Esophagus muscularis mucosa (tissue), 4 donors: ENCODE data around the gene PCDHGB1. TPM values are rescaled to one million over a fixed set of nuclear protein-coding genes. Genes with fewer than 3 reads are reported as not detected.

Source experiments
- DNase-seq: peaks from one replicate; pipeline ENCODE4 v3.0.0-alpha.2; 2017; ENCODE audit errors: extremely low spot score
- H3K27ac ChIP-seq, 4 donors: fragments of 200-600 bp; sonication (generic); replicated peaks in 1 of 4; 1 replicate in 3 of 4; 2 replicates in 1 of 4; pipeline ENCODE4 v1.5.1; 2016 to 2019; ENCODE audit warnings: mild to moderate bottlenecking in 1 of 4
- H3K27me3 ChIP-seq, 4 donors: fragments of 200-600 bp; sonication (generic); one replicate each; pipeline versions ENCODE4 v1.5.1 to v1.6.0; 2016 to 2019
- H3K36me3 ChIP-seq, 4 donors: fragments of 200-600 bp; sonication (generic); one replicate each; pipeline ENCODE4 v1.5.1; 2016 to 2019
- H3K4me1 ChIP-seq, 4 donors: fragments of 200-600 bp; sonication (generic); one replicate each; pipeline ENCODE4 v1.5.1; 2016 to 2019
- H3K4me3 ChIP-seq, 4 donors: fragments of 200-600 bp; sonication (generic); 1 replicate in 2 of 4; 2 replicates in 2 of 4; pipeline ENCODE4 v1.5.1; 2016 to 2019; ENCODE audit warnings: mild to moderate bottlenecking in 4 of 4, moderate library complexity in 1 of 4
- H3K9me3 ChIP-seq, 4 donors: fragments of 200-600 bp; sonication (generic); 1 replicate in 3 of 4; 2 replicates in 1 of 4; pipeline ENCODE4 v1.5.1; 2016 to 2019
- CTCF ChIP-seq, 3 experiments: fragments of 200-600 bp in 2 of 3; fragments of 450-650 bp in 1 of 3; sonication (generic) in 2 of 3; IDR thresholded peaks; one replicate each; pipeline ENCODE4 v1.5.1; 2017 to 2019; ENCODE audit warnings: antibody characterized with exemption in 3 of 3, mild to moderate bottlenecking in 2 of 3, moderate library complexity in 1 of 3
- EP300 ChIP-seq: sonication (generic); formaldehyde crosslinking; IDR thresholded peaks from one replicate; pipeline ENCODE4 v1.6.1; 2017; ENCODE audit warnings: antibody characterized with exemption
- POLR2A ChIP-seq: fragments of 450-650 bp; IDR thresholded peaks from one replicate; pipeline ENCODE4 v1.6.1; 2017; ENCODE audit warnings: antibody characterized with exemption, moderate library complexity, mild to moderate bottlenecking, low read depth
- POLR2AphosphoS5 ChIP-seq, 2 donors: sonication (generic); formaldehyde crosslinking; IDR thresholded peaks; one replicate each; pipeline ENCODE4 v1.6.1; 2017; ENCODE audit warnings: antibody characterized with exemption in 2 of 2
- WGBS: methylation state at CpG from one replicate; pipeline ENCODE4 v1.1.5; 2018; 5-methylcytosine and 5-hydroxymethylcytosine counted together
- intact Hi-C: fragments of 100-400 bp; cut with DNase I; formaldehyde crosslinking; loops from one replicate; pipeline ENCODE4 v1.15.1; 2023
- total RNA-seq, 4 donors: library from RNA; depleted of rRNA; stranded (reverse); fragments of >200 nt; gene quantifications; one replicate each; pipeline versions ENCODE4 v1.1.0 to v1.2.1, GENCODE V29; 2016

The PCDHGB1 gene
- total RNA-seq, 4 donors from 2014 or later, result 2.7 to 5.1 (median 3.0) TPM

- DNase-seq, result no peak
- H3K27me3 ChIP-seq, result peaks cover 0 to 43% (median 0%) of the 10 kb centered on the region in 4 donors
- intact Hi-C loops, result no loop called here
- H3K9me3 ChIP-seq, result peaks cover 5 to 100% (median 98%) of the 10 kb centered on the region in 4 donors
- H3K27ac ChIP-seq, result no peak overlapping the region
- H3K4me1 ChIP-seq, result no peaks in the 10 kb centered on the region
- H3K36me3 ChIP-seq, result no peaks in the 10 kb centered on the region
- TF ChIP-seq CTCF (IDR thresholded peaks at IDR 0.05) (no peak), POLR2AphosphoS5 (IDR thresholded peaks at IDR 0.05) (no peak), POLR2A (no peak), EP300 (no peak)
- no peak overlapping the region for H3K4me3 ChIP-seq
Observed at GRCh38 chr5:141362719-141363118, 12.8 kb downstream of the PCDHGB1 start.

GRCh38 chr5:141363952-141364660 is 14.2 kb downstream of the PCDHGB1 start, which contains the start of gene PCDHGA5:
Gene PCDHGA5, plus strand, starts transcription at chr5:141364162. Its CDS starts 169 bp downstream, at chr5:141364331.
- peaks cover 5 to 100% (median 97%) of the 10 kb centered on the region in 4 donors for H3K9me3 ChIP-seq
- TF ChIP-seq CTCF (IDR thresholded peaks at IDR 0.05) (peak in 1 of 3 experiments; percentile 3), EP300 (no peak)
- peak within 1 kb of the TSS; percentile 14 to 31 (median 28) for H3K4me3 ChIP-seq
- DNase-seq, result no peak
- intact Hi-C loops, result no loop called here
- peaks cover 0 to 43% (median 0%) of the 10 kb centered on the region in 4 donors for H3K27me3 ChIP-seq
- H3K36me3 ChIP-seq, result no peaks in the 10 kb centered on the region
- no peaks in the 10 kb centered on the region for H3K4me1 ChIP-seq
- 19% methylated on average over 31 of the region's 34 CpGs for WGBS
- no peak within 1 kb of the TSS for H3K27ac ChIP-seq

GRCh38 chr5:141366016-141366896 is 16.4 kb downstream of the PCDHGB1 start:
- TF ChIP-seq CTCF (IDR thresholded peaks at IDR 0.05), result no peak
- TF ChIP-seq POLR2A, result no peak
- DNase-seq, result no peak
- WGBS, result 46% methylated on average over 16 of the region's 46 CpGs
- Histone ChIP-seq H3K4me3 (no peak overlapping the region), H3K27me3 (peaks cover 0 to 38% (median 0%) of the 10 kb centered on the region in 4 donors), H3K9me3 (peaks cover 9 to 100% (median 97%) of the 10 kb centered on the region in 4 donors), H3K27ac (no peak overlapping the region), H3K4me1 (no peaks in the 10 kb centered on the region), H3K36me3 (no peaks in the 10 kb centered on the region)
- intact Hi-C loops, result no loop called here

GRCh38 chr5:141369994-141370848 is 20.3 kb downstream of the PCDHGB1 start, which contains the start of gene PCDHGB3:
Gene PCDHGB3, plus strand, starts transcription at chr5:141370242. Its CDS starts 153 bp downstream, at chr5:141370395.
- TF ChIP-seq CTCF (IDR thresholded peaks at IDR 0.05) (peak in 2 of 3 experiments; percentile 20 to 22), EP300 (no peak)
- intact Hi-C loops, result no loop called here
- Histone ChIP-seq H3K9me3 (peaks cover 18 to 100% (median 100%) of the 10 kb centered on the region in 4 donors), H3K27ac (no peak within 1 kb of the TSS), H3K4me1 (peaks cover 0 to 7% (median 0%) of the 10 kb centered on the region in 4 donors), H3K4me3 (peak within 1 kb of the TSS in 3 of 4 donors; percentile 6 to 40 (median 22)), H3K36me3 (no peaks in the 10 kb centered on the region), H3K27me3 (peaks cover 0 to 13% (median 0%) of the 10 kb centered on the region in 4 donors)
- 24% methylated on average over 32 of the region's 32 CpGs for whole genome bisulfite sequencing
- DNase-seq, result no peak
